ENCODE data around the gene GZMM.
A peak's percentile ranks its signal among the peaks of the same experiment; 100 is the strongest.
"Not testable (repeated sequence)": the region's sequence is repeated elsewhere in the genome, so short reads cannot be mapped to it uniquely, and the experiment has no call there.

Gene GZMM

DNA sequence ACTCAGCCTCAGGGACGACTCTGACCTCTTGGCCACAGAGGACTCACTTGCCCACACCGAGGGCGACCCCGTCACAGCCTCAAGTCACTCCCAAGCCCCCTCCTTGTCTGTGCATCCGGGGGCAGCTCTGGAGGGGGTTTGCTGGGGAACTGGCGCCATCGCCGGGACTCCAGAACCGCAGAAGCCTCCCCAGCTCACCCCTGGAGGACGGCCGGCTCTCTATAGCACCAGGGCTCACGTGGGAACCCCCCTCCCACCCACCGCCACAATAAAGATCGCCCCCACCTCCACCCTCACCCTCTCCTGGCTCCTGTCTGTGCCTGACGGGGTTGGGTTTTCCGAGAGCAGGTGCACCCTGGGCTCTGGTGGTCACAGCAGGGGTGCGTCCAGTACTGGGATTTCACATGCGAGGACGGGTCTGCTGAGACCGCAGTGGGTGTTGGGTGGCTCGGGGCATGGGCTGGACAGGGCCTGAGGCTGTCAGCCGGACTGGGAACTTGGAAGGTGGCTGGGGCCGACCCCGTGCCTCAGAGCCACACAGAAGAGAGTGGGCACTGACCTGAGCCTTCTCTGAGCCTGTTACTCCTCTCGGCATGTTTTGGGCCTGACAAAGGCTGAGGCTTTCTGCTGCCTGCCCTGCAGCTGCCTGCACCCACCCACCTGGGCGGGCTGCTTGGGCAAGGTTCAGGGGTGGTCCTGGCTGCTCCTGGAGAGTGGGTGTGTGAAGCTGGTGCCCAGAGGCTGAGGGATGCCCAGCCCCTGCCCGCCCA lies 39.5 kb downstream of the GZMM start:
- no peak for DNase-seq (ENCODE audit: low spot score)

DNA sequence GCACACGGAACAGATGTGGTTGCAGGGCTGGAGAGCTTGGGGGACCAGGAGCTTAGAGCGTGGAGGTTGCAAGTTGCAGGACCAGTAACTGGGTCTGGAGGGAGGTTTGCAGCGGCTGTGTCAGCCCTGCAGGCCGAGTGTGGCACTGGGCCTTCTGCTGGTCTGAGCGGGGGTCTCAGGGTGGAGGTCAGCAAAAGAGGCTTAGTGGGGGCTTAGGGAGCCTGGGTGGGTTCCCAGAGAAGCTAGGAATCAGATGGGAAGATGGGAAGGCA lies 40.1 kb downstream of the GZMM start:
- no peak for DNase-seq (ENCODE audit: low spot score)

DNA sequence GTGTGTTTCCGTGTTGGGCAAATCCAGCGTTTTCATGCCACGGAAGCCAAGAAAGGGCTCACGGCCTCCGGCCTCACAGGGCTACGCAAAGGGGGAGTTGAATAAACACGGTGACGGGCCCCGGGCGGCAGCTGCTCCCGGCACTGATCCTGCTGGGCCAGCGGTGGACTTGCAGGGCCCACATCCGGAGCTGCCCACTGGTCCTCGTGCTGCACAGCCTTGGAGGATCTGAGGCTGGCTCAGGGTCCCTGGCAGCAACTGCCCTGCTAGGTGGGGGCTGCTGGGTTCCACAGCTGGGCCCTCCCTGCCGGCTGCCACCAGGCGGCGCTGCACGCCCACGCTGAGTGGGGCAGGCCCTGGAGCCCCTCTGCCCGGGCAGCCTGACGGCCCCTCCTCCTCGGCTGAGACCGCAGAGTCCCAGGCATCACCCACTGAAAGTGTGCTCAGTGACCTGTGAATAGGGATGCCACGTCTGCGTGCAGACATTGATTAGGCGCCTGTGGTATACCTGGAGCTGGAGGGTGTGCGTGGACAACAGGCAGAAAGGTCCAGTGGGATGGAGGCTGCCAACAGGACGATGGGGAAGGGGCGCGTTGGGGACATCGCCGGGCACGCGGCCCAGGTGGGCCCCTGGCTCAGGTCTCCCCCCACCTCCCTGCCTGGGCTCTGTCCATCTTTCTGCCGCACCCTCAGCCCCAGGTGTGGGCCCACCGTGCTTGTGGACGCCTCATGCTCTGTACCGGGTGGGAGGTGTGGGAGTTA lies 40.6 kb downstream of the GZMM start:
- no peak for DNase-seq (ENCODE audit: low spot score)

DNA sequence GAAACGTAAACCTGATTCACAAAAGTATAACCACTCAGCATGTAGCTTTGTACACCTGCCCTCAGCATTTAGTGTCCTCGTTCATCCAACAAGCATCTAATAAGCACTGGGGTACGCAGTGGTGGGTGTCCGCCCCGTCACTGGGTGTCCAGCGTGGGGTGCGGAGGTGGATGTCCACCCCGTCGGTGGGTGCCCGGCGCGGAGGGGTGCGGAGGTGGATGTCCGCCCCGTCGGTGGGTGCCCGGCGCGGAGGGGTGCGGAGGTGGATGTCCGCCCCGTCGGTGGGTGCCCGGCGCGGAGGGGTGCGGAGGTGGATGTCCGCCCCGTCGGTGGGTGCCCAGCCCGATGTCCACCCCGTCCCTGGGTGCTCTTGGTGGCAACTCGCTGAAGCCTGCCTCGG lies 41.3 kb downstream of the GZMM start:
- DNase-seq (ENCODE audit: low spot score), result not testable (repeated sequence)

DNA sequence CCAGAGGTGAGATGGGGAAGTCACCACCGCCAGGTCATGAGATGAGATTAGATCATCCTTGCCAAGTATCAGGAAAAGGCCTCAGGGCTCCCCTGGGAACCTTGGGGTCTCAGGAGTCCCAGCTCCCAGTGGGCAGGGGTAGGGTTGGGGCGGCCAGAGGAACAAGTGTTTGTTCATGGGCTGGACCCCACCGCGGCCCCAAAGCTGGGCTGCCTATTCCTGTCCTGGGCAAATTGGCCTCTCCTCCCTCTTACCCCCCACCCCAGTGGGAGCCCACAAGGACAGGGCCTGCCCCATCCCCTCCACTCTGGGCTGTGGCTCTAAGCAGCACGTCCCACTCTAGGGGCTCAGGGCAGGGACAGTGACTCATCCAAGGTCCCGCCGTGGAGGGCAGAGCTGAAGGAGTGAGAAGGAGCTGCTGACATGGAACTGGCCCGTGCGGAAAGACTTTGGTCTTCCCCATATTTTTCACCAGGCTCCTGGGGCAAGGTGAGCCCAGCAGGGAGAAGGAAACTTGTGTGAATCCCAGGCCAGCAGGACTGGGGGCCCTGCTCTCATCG lies 41.8 kb downstream of the GZMM start:
- DNase-seq (ENCODE audit: low spot score), result no peak

DNA sequence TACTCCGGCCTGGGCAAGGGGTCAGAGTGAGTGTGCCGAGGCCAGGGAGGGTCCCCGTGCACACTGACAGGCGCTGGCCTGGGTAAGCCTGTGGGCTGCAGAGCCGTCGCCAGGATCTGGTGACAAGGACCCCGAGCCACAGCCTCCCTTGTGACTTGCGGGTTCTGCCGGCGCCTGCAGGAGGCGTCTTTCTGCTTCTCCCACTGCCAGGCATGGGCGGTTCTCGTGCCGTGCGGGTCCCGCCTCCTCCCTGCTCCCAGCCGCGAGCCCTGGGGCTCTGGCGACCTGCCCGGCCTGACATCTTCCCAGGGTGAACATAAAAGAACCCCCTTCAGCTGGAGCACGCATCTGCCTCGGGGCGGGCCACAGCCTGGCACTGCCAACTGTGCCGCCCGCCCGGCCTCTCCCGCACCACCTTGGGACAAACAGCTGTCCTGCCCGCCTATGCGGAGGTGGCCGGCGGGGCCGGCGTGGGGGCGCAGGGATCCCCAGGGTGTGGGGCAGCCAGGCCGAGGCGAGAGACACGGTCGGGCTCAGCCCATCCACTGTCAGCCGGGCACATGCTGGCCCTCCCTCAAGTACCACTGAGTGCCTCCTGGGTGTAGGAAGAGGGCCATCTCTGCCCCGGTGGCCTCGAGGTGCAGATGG lies 44.4 kb downstream of the GZMM start:
- peak; percentile 94 for DNase-seq (ENCODE audit: low spot score)

DNA sequence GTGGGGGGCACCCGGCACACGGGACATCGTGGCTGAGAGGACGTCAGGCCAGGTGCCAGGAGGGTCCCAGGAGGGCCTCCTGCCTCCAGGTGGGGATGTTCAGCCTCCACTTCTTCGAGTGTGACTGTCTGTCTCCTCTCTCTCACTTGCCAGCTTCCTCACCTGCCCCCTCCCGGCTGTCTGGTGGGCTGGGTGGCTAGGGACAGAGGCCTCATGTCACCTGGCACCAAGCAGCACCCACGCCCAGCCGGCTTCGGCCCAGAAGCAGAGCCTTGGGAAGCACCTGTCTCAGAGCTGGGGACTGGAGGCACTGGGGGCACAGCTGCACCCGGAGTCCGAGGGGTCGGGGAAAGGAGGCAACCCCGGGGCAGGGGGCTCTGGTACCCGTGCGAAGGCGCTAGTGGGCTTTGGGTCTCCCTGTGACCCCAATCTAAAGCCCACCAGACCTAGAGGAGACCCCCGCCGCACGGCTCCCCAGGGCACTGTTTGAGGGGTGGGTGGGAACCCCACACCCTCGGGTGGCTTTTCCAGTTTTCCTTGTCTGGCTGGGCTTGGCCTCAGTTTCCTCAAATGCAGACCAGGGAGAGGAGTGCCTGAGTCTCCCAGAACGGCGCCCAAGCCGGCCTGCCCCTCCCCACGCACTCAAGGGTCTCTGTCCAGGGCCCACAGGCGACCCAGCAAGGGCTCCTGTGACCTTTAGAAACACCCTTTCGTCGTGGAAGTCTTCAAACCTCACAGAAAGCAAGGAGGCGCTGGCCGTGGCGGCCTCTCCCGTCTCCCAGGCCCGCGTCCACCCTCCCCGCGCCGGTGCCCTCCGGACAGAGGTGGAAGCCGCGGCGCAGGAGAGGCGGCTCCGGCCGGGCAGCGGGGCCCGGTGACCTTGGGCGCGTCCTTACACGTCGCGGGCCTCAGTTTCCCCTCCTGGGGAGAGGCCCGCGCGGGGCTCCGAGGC lies 45.2 kb downstream of the GZMM start:
- DNase-seq (ENCODE audit: low spot score), result no peak

DNA sequence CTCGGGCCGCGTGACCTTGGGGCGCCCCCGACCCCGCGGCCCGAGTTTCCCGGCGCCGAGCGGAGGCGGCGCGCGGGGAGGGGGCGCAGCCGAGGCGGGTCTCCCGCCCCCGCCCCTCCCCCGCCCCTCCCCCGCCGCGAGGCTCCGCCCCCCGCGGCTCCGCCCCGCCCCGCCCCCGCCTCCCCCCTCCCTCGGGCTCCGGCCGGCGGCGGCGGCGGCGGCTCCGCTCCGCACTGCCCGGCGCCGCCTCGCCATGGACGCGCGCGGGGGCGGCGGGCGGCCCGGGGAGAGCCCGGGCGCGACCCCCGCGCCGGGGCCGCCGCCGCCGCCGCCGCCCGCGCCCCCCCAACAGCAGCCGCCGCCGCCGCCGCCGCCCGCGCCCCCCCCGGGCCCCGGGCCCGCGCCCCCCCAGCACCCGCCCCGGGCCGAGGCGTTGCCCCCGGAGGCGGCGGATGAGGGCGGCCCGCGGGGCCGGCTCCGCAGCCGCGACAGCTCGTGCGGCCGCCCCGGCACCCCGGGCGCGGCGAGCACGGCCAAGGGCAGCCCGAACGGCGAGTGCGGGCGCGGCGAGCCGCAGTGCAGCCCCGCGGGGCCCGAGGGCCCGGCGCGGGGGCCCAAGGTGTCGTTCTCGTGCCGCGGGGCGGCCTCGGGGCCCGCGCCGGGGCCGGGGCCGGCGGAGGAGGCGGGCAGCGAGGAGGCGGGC lies 46.0 kb downstream of the GZMM start, which contains the start of gene HCN2:
TSS of gene HCN2 (plus strand) at position 189 of the 703 bp plus-strand sequence. CDS start at position 254, 65 bp downstream.
- no peak for DNase-seq (ENCODE audit: low spot score)

DNA sequence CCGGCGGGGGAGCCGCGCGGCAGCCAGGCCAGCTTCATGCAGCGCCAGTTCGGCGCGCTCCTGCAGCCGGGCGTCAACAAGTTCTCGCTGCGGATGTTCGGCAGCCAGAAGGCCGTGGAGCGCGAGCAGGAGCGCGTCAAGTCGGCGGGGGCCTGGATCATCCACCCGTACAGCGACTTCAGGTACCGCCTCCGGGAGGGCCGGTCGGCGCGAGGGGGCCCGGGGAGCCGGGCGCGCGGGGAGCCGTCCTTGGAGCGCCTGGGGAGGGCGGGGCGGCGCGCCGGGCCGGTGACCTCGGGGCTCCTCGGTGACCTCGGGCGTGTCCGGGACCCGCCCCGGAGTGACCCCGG lies 46.5 kb downstream of the GZMM start:
- DNase-seq (ENCODE audit: low spot score), result no peak

DNA sequence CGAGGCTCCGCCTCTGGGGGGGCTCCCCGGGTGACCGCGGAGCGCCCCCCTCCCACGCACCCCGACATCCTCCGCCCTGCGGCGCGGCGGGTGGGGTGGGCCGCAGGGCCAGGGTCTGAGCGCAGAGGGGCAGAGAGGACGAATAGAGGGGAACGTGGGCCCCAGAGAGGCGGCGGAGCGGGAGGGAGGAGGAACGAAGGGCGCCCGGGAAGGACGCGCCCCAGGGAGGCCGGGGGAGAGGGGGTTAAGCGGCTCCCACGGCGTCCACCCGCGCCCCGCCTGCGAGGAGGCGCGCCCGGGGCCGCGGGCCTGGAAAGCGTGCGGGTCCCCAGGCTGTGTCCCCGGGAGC lies 46.9 kb downstream of the GZMM start:
- DNase-seq (ENCODE audit: low spot score), result no peak

DNA sequence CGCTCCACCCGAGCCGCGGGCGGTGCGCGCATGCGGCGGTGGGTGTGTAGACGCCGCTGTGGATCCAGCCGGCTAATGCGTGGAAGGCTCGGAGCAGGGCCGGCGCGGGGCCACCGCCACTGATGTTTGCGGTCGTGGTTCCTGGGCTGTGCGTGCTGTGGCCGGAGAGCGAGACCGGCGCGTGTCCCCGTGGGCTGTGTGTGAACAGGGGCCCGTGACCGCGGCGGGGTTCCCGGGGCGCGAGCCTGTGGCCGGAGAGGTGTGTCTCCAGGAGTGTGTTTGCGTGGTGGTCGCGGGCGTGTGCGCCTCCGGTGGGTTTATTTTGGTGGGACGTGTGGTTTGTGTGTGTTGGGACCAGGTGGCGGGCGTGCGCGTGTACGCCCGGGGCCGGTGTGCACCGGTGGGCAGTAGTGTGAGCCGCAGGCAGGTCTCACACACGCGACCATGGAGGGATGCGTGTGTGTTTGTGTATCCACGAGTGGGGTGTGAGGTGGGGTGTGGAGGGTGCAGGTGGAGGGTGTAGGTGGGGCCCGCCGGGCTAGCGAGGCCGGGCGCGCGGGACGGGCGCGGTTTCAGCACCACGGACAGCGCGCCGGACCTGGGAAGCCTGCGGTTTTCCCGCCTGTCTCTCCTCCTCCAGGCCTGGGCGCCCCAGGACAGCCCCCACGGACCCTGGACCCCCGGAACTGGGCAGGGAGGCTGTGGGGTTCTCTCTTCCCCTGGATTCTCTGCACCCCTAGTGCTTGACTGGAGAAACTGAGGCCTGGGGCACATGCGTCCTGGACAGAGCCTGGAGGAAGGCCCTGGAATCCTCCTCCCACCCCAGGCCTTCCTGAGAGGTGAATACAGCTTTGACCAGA lies 47.5 kb downstream of the GZMM start:
- no peak for DNase-seq (ENCODE audit: low spot score)

DNA sequence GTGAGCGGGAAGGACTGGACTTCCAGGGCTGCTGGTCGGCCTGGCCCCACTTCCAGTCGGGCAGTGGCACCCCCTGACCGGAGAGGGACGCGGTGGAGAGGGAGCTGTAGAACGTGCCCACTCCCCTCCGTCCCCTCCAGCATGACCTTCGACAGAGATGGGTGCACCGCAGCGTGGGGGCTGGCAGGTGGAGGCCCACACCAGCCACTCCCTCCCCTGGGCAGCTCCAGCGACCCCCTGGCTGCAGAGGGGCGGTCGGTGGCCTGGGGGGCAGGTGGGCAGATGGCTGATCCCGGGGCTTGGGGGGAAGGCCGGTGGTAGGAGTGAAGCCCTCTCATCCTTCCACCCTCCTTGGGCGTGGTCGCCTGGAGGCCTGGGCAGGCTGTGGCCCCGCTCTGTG lies 48.2 kb downstream of the GZMM start:
- no peak for DNase-seq (ENCODE audit: low spot score)

DNA sequence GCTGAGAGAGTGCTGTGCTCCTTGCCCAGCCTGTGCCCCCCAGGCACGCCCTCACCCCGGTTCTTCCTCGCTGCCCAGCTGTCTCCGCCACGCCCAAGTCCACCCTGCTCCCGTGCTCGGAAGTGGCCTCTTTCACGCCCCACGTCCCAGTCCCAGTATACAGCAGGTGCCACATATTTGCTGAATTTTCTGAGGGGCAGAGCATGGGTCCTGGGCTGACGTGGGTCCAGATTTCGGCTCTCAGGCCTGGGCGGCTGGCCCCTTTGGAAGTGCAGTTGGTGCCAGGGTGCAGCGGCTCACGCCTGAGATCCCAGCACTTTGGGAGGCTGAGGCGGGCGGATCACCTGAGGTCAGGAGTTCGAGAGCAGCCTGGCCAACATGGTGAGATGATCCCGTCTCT lies 49.2 kb downstream of the GZMM start:
- DNase-seq (ENCODE audit: low spot score), result no peak

DNA sequence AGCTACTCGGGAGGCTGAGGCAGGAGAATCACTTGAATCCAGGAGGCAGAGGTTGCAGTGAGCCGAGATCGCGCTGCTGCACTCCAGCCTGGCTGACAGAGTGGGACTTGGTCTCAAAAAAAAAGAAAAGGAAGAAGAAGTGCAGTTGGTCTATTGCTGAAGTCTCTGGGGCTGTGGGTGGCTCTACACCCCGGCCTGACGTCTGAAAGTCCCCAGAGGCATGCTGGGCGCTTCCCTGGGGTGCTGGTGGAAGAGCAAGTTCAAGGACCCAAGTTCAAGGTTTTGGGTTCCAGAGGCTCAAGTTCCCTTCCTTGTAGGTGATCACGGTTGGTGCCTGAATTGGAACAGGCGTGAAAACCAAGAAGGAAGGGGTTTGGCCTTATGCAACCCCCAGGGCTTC lies 49.7 kb downstream of the GZMM start:
- no peak for DNase-seq (ENCODE audit: low spot score)

DNA sequence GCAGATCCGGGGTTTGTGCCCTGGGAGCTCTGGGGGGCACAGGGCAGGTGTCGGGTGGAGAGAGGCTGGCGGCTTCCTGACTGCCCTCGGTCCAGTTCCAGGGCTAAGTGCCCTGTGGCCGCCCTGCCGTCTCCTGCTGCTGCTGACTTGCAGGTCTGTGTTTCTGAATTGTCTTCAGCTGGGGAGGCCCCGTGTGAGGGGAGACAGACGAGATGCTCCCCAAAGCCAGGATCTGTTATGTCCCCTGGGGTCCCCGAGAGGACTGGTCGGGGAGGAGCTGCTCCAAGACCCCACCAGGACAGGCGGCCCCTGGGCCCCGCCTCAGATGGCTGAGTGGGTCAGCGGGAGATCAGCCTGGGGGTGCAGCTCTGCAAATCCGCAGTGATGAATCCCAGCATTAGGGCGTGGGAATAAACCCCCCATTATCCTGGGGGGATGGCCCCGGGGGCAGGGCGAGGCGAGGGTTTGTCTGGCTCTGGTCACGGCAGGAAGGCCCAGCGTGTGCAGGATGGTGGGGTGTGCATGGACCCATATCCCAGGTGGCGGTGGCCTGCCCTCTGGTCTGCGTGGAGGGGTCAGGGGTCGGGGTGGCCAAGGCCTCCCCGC lies 50.5 kb downstream of the GZMM start:
- no peak for DNase-seq (ENCODE audit: low spot score)

DNA sequence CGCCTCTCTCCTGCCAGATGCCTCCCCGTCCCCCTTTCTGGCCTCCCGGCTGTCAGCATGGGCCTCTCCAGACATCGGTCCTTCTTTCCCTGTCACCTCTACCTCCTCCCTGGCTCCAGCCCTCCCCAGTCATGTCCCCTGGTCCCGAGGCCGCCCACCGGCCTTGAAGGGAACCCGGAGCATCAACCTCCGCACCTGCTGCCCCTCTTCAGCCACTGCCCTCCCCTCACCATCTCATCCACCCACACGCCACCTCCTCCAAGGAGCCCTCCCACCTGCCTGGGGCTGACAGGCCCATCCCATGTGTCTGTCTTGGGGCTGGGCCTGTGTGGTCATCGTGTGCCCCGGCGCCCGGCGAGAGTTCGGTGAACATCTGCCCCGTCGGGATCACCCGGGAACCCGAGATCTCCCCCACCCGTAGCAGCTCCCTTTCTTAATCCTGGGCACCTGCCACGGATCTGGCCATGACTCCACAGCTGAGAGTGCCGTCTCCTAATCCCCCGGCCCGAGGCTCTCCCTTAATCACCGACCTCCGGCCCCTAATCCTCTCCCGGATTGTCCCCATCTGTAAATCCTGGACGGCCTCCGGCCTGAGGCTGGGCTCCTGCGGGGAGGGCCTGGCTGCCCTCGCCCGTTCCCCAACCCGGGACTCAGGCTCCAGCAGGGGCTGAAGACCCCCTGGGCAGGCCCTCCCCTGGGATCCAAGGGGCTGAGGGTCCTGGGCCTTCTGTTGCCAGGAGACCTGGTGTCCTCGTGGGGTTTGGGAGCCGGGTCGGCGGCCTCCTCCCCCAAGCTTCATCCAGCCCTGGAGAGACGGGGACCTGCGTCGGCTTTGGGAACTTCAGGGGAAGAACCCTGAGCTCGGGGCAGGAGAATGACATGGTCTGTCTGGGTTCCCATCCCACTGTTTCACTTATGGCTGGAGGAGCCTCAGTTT lies 51.7 kb downstream of the GZMM start:
- DNase-seq (ENCODE audit: low spot score), result no peak

DNA sequence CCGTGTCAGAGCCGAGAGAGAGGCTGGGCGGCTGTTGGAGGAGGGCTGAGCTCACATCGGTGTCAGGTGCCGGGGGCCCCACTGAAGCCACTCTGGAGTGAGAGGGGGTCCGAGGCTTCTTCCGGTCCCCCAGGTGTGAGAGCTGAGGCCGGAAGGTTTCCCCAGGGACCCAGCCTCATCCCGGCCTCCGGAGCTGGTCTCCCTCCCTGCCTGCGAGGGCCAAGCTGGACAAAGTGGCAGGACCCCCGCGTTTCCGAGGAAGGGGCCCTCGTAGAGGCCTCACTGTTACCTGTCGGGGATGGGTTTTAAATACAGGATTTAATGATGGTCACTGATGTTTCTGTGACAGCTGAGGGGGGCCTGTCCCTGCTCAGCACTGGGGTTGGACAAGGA lies 52.4 kb downstream of the GZMM start:
- no peak for DNase-seq (ENCODE audit: low spot score)

DNA sequence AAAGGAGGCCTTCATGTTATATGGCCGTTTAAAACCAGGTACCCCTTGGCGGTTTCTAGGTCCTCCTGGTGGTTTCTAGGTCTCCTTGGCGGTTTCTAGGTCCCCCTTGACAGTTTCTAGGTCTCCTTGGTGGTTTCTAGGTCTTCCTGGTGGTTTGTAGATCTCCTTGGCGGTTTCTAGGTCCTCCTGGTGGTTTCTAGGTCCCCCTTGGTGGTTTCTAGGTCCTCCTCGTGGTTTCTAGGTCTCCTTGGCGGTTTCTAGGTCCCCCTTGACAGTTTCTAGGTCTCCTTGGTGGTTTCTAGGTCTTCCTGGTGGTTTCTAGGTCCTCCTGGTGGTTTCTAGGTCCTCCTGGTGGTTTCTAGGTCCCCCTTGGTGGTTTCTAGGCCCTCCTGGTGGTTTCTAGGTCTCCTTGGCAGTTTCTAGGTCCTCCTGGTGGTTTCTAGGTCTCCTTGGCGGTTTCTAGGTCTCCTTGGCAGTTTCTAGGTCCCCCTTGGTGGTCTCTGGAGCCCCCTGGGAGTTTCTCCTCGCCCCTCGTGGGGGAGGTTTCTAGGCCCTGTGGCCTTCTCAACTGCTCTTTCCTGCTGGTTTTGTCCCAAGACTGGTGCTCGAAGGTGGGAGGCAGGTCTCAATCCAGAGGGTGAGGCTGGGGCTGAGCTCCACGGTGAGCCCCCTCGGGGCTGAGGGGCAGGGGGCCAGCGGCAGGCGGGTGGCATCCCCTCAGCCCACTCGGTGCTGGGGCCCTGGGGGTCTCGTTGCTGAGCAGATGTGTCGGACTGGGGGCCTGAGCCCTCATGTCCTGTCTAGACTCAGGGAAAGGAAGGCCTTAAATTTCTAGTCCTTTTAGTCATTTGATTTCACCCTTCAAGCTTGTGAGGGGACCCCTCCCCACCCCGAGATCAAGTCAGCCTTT lies 53.8 kb downstream of the GZMM start:
- no peak for DNase-seq (ENCODE audit: low spot score)

Measured in globus pallidus (tissue), 1 donor.